Activated effector memory CD4-positive, alpha-beta T cell treated with Interleukin-2 at 50 U/mL for 16 hours (primary cell): Measurements from ENCODE around the gene OR6P1.

Experiments used
- DNase-seq: peaks from one replicate; pipeline ENCODE4 v3.0.0-alpha.2; 2020

The OR6P1 gene

DNA sequence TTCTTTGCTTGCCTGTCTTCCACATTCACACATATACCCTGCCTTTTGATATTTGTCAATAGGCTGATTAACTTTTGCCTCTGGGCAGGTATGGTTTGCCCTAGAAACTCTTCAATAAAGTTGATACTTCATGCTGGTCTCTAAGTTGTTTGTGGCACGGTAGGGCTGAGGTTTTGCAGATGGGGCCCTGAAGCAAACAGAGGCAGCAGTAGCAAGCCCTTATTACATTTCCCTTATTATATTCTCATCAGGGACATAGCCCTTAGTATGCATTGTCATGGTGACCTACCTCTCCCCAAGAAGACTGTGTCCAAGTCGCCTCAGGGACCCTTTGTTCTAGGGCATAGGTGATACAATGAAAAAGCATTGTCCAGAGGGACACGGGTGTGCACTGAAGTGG lies at the start of gene OR6P1:
OR6P1 (minus strand) TSS at position 101 of the 400 bp plus-strand sequence. CDS start 6,976 bp downstream, outside the sequence.
- no peak for DNase-seq

GRCh38 chr1:158613764-158614163 lies 43.4 kb upstream of the OR6P1 start:
- no peak for DNase-seq

- DNase-seq: no peak
Measured at GRCh38 chr1:158611916-158612315, 41.5 kb upstream of the OR6P1 start.

GRCh38 chr1:158607296-158607695 lies 36.9 kb upstream of the OR6P1 start:
- DNase-seq: no peak

- DNase-seq: no peak
Measured at GRCh38 chr1:158604968-158605367, 34.6 kb upstream of the OR6P1 start, which contains the start of gene OR10Z1. OR10Z1 (plus strand) TSS chr1:158605268; CDS start chr1:158606439, 1,171 bp downstream.

GRCh38 chr1:158600735-158601134 lies 30.4 kb upstream of the OR6P1 start:
- DNase-seq: no peak

GRCh38 chr1:158586942-158587341 lies 16.6 kb upstream of the OR6P1 start:
- DNase-seq: no peak

DNA sequence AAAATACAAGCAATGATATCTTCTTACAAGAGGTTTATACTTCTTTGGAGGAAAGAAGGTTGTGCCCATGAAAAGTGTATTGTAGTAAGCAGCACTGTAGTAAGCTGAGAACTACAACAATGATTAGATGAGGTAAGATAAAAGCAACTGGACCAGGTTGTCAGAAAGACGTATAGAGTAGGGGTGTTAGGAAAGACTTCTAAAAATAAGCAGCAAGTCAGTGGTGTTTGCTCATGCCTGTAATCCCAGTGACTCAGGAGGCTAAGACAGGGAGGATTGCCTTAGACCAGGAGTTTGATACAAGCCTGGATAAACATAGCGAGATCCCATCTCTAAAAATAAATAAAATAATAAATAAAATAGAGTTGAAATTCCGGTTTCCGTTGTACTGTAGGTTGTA lies 13.6 kb upstream of the OR6P1 start:
- no peak for DNase-seq

GRCh38 chr1:158579733-158580132 lies 9.4 kb upstream of the OR6P1 start, which contains the start of gene OR10X1:
OR10X1 (minus strand) TSS chr1:158579899; CDS start chr1:158579899, 0 bp downstream.
- no peak for DNase-seq

GRCh38 chr1:158577561-158577960 lies 7.2 kb upstream of the OR6P1 start:
- no peak for DNase-seq

DNA sequence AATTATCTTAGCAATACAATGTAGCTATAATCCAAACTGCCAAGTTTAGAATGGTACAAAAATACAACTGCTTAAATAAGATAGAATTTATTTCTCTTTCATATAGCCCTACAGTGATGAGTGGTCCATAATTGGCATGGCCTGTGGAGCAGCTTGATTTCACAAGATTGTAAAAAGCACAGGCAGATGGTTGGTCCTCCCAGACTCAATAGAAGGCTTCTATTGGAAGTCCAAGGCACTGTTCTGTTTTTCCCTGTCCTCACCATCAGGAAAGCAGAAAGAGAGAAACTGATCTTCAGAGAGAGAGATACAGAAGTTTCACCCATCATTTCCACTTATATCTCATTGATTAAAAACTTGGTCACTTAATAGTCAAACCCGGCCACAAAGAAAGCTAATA lies 1.8 kb upstream of the OR6P1 start:
- no peak for DNase-seq

DNA sequence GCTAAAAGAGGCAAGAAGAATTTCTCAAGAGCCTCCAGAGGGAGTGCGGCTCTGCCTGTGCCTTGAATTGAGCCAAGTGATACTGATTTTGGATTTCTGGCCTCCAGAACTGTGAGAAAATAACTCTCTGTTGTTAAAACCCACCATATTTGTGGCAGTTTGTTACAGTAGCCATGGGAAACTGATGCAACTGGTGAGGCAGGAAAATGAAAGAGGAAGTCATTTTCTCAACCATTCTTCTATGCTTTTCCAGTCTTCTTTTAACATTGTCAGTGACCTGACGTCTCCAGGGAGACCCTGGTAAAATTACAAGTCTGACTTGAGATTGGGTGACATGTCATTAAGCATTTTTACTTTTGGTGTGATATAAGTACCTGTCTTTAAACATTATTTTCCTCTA lies 5.8 kb downstream of the OR6P1 start:
- DNase-seq: no peak

DNA sequence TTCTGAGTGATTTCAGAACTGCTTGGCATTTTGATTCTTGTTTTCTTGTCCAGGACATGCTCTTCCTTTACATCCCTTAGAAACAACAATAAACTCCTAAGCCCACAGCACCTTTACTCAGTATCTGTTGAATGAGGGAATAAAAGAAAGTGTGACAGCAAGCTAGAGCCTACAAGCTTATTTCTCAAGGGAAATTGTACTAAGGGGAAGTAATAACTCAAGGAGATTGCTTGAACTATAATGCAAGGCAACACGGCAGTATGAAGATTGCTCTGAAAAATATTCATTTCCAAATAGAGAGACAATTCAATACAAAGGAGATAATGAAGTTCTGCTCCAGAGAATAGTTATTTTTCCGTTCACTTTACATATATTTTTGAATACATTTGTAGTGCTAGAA lies 6.5 kb downstream of the OR6P1 start:
- DNase-seq: no peak

DNA sequence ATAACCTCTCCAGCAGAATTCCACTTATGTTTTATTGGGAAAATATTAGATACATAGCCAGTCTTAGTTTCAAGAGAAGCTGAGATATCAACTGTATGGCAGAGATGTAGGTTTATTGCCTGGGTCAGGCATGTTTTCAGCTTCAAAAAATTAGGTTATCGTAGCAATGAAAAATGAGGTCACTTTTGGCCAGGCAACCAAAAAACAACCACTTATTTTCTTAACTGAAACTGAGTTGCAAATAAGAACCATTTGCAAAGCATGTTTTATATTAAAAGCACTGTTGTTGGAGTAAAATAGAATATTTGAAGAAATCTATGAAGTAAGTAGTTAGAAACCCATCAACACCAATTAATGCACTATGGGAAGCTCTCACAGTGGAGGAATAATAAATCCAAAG lies 10.7 kb downstream of the OR6P1 start:
- DNase-seq: no peak

- no peak for DNase-seq
Measured at GRCh38 chr1:158554352-158554751, 16.0 kb downstream of the OR6P1 start, which contains the start of gene OR6Y1. OR6Y1 (minus strand) TSS chr1:158554405; CDS start chr1:158548105, 6,300 bp downstream.

GRCh38 chr1:158552296-158552695 lies 18.1 kb downstream of the OR6P1 start:
- DNase-seq: no peak

DNA sequence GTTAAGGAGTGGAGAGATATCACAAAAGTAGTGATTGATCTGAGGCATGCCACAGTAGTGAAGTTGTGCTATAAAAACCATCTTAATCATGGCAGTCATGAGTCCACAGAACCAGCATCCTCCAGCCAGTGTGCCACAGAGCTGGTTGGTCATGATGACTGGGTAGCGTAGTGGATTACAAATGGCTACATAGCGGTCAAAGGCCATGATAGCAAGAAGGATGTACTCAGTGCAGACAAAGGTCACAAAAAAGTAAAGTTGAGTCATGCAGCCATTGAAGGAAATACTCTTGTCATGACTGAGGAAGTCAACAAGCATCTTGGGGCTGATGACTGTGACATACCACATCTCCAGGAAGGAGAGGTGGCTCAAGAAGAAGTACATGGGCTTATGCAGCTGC lies 22.8 kb downstream of the OR6P1 start:
- DNase-seq: no peak

DNA sequence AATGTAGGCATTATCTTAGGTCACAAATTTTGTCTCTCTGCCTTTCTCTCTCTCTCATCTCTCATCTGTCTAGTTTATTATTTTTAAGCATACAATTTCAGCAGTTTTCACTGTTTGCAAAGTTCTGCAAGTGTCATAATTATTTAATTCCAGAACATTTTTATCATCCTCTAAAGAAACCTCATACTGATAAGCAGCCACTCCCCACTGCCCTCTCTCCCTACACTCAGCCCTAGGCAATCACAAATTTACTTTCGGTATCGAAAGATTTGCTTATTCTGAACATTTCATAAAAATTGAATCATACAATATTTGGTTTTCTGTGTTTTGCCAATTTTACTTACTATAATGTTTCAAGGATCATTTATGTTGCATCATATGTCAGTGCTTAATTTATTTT lies 32.8 kb downstream of the OR6P1 start:
- no peak for DNase-seq

DNA sequence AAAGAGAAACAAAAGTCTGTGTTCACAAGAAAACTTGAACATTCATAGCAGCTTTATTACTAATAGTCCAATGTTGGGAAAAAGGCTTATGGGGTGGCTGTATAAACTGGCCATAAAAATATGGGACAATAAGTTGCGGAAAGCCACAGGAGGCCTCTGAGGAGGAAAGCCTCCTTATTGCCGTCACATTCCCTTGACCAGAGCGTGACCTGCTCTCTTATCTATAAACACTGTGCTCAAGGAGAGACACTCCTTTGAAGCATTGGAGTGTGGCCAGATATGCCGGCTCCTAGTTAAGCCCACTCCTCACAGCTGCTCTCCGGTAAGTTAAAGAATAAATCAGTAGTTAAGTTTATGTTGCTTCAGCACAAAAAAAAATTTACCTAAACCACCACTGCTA lies 35.9 kb downstream of the OR6P1 start:
- no peak for DNase-seq

GRCh38 chr1:158527190-158527815 lies 43.1 kb downstream of the OR6P1 start:
- no peak for DNase-seq

DNA sequence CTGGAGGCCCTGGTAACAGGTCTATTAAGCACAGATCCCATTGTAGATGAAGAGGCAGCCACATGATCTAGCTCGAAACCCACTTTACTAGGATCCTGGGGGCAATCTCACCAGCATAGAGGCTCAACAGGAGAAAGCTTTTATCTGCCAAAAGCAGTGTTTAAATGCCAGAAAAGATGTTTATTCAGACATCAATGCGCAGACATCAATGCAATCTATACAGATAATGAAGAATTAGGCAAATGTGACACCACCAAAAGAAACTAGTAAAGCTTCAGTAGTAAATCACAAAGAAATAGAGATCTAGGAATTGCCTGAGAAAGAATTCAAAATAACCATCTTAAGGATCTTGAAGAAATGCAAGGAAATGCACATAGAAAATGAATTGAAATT lies 48.7 kb downstream of the OR6P1 start:
- no peak for DNase-seq

- no peak for DNase-seq
Measured at GRCh38 chr1:158520955-158521665, 49.3 kb downstream of the OR6P1 start.

DNA sequence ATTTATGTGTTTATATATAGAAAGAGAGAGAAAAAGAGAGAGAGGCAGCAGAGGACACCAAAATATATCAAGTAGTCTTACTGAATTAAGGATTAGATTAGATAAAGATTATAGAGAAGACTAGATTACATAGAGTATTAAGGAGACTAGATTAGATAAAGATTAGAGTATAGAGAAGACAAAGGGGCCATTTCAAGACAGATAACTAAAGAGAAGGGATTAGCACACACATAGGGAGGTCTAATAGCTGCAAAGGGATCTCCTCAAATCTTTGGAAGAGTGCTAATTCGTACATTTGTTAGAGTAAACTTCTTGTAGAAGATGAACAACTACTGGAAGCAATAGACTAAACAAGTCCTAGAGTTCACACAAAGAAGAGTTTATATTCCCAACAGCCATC lies 50.4 kb downstream of the OR6P1 start:
- no peak for DNase-seq

DNA sequence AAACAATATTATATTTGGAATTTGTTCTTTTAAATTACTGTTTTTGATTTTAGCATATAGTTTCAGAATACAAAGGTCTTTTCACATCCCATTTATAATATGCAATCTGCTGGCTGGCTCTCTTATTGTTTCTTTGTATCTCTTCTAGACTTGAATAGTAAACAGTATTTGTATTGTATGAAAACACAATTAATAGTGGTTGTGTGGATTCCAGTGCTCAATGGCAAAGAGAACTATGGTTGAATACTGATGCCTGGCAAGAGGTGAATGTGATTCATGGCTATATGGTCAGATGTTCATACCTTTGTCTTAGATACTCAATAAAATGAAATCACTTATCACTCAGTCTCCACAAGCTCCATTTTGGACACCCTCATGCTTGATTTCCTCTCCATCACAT lies 53.4 kb downstream of the OR6P1 start:
- DNase-seq: no peak
